K562 (cell line): Measurements from ENCODE around the gene UNC50. TPM values are rescaled to one million over a fixed set of nuclear protein-coding genes. Genes with fewer than 3 reads are reported as not detected.

Experiments used
- ATAC-seq: fragments of 200-7000 bp; cut with Tn5 transposase; 3 replicates; pipeline ENCODE4 v1.9.1; 2020; ENCODE audit warnings: moderate library complexity
- BruUV-seq: library from RNA; stranded (reverse); fragments of 400-500 nt; replicated peaks from 2 replicates; lab custom pipeline; 2021; lab: Mats Ljungman, UMichigan
- CTCF ChIA-PET: fragments of 300-600 bp; formaldehyde crosslinking; extraction: SDS; loops from one replicate; lab custom pipeline; 2021; ENCODE audit warnings: low intra/inter-chr PET ratio; lab: Yijun Ruan, JAX
- POLR2A ChIA-PET: fragments of 300-600, 350-650 bp; sonication (Branson Sonifier 250); formaldehyde crosslinking; extraction: SDS; loops from one replicate; lab custom pipeline; 2021; ENCODE audit warnings: antibody characterized with exemption, inconsistent platforms; lab: Yijun Ruan, JAX
- DNase-seq, 4 experiments: peaks; one replicate each; pipeline versions ENCODE4 v3.0.0 to v3.0.0-alpha.2; 2011 to 2018; ENCODE audit warnings: low spot score in 3 of 4, mixed read lengths in 3 of 4; ENCODE audit errors: extremely low read depth in 1 of 4
- FAIRE-seq: peaks from 2 replicates; lab custom pipeline; 2011; peaks lifted over from hg19 to GRCh38; lab: Jason Lieb, UNC
- H2AFZ ChIP-seq: 2 replicates; pipeline ENCODE4 v1.6.0; 2011; ENCODE audit warnings: low read depth, low read length, control low read depth, inconsistent platforms
- H3K27ac ChIP-seq: fragments of 200-600 bp; 3 replicates; pipeline ENCODE4 v1.8.0; 2011; ENCODE audit warnings: low read depth, mild to moderate bottlenecking, control low read depth, inconsistent platforms, low read length, moderate library complexity, mixed read lengths; ENCODE audit errors: extremely low read depth
- H3K27me3 ChIP-seq, 2 experiments: fragments of 300-600 bp in 1 of 2; 2 replicates in 1 of 2; 3 replicates in 1 of 2; pipeline versions ENCODE4 v1.6.0 to v1.8.0; 2011; ENCODE audit warnings: inconsistent platforms in 2 of 2, low read length in 2 of 2, mild to moderate bottlenecking in 1 of 2, mixed read lengths in 1 of 2, moderate library complexity in 1 of 2; ENCODE audit not compliant: control insufficient read depth in 2 of 2, insufficient read depth in 2 of 2
- H3K36me3 ChIP-seq: fragments of 300-600 bp; 3 replicates; pipeline ENCODE4 v1.8.0; 2011; ENCODE audit warnings: mild to moderate bottlenecking, low read length, inconsistent platforms; ENCODE audit not compliant: control insufficient read depth, insufficient read depth
- H3K4me1 ChIP-seq, 2 experiments: fragments of 200-600 bp in 1 of 2; replicated peaks in 1 of 2; 2 replicates in 1 of 2; 3 replicates in 1 of 2; pipeline versions ENCODE4 v1.5.1 to v1.8.0; 2011; ENCODE audit warnings: inconsistent platforms in 2 of 2, low read length in 2 of 2, mild to moderate bottlenecking in 1 of 2, mixed read lengths in 1 of 2, moderate library complexity in 1 of 2; ENCODE audit not compliant: control insufficient read depth in 2 of 2, insufficient read depth in 2 of 2
- H3K4me2 ChIP-seq: 2 replicates; pipeline ENCODE4 v1.6.1; 2011; ENCODE audit warnings: low read length, control low read depth, inconsistent platforms, mixed read lengths; ENCODE audit not compliant: insufficient read depth
- H3K4me3 ChIP-seq: fragments of 200-600 bp; sonication (generic), shearing (Covaris generic); 2 replicates; pipeline ENCODE4 v1.5.1; 2016; ENCODE audit warnings: control low read depth, inconsistent platforms
- H3K79me2 ChIP-seq: fragments of 200-600 bp; 3 replicates; pipeline ENCODE4 v1.8.0; 2011; ENCODE audit warnings: low read length, inconsistent platforms; ENCODE audit not compliant: control insufficient read depth, insufficient read depth
- H3K9ac ChIP-seq, 2 experiments: 2 replicates each; pipeline versions ENCODE4 v1.6.0 to v1.6.1; 2011; ENCODE audit warnings: low read depth in 2 of 2, low read length in 2 of 2, control low read depth in 1 of 2, inconsistent platforms in 1 of 2, mild to moderate bottlenecking in 1 of 2, mixed read lengths in 1 of 2; ENCODE audit not compliant: insufficient read depth in 1 of 2
- H3K9me1 ChIP-seq: one replicate; pipeline ENCODE4 v1.6.0; 2011; ENCODE audit warnings: inconsistent platforms, mild to moderate bottlenecking, low read length, moderate library complexity; ENCODE audit not compliant: control insufficient read depth, insufficient read depth
- H3K9me3 ChIP-seq: replicated peaks from 2 replicates; pipeline ENCODE4 v1.5.1; 2011; ENCODE audit warnings: low read depth, low read length, inconsistent platforms; ENCODE audit not compliant: control insufficient read depth, insufficient read depth
- H4K20me1 ChIP-seq: replicated peaks from 2 replicates; pipeline ENCODE4 v1.6.1; 2011; ENCODE audit warnings: low read length, inconsistent platforms, mixed read lengths; ENCODE audit not compliant: control insufficient read depth, insufficient read depth
- CBX1 ChIP-seq: sonication (generic); IDR thresholded peaks from 2 replicates; pipeline ENCODE4 v1.6.1; 2016; ENCODE audit warnings: antibody characterized with exemption, low read depth, mild to moderate bottlenecking
- CREB3 ChIP-seq: fragments of 450-650 bp; conservative IDR thresholded peaks from 2 replicates; pipeline ENCODE4 v1.6.1; 2016; ENCODE audit warnings: missing genetic modification characterization, low read depth, mild to moderate bottlenecking, missing compliant biosample characterization, moderate library complexity
- ETS2 ChIP-seq: IDR thresholded peaks from 2 replicates; pipeline ENCODE4 v1.6.1; 2016; ENCODE audit warnings: borderline replicate concordance, missing genetic modification characterization, mild to moderate bottlenecking, moderate library complexity, missing compliant biosample characterization; ENCODE audit not compliant: poor library complexity, severe bottlenecking
- FOXO4 ChIP-seq: fragments of 450-650 bp; formaldehyde crosslinking; IDR thresholded peaks from 2 replicates; pipeline ENCODE4 v1.4.0; 2020; ENCODE audit warnings: mild to moderate bottlenecking, moderate library complexity
- NCOA6 ChIP-seq: fragments of 450-650 bp; IDR thresholded peaks from 2 replicates; pipeline ENCODE4 v1.6.1; 2017; ENCODE audit warnings: mild to moderate bottlenecking
- NCOR1 ChIP-seq: fragments of 450-650 bp; IDR thresholded peaks from 2 replicates; pipeline ENCODE4 v1.6.1; 2016; ENCODE audit warnings: mild to moderate bottlenecking, moderate library complexity
- NELFE ChIP-seq: IDR thresholded peaks from 2 replicates; pipeline ENCODE4 v1.6.1; 2011; ENCODE audit warnings: mild to moderate bottlenecking; ENCODE audit not compliant: insufficient read depth, insufficient read length
- POLR3G ChIP-seq: IDR thresholded peaks from 2 replicates; pipeline ENCODE4 v1.6.1; 2011; ENCODE audit not compliant: insufficient read length, insufficient replicate concordance; ENCODE audit errors: extremely low read depth
- PTBP1 ChIP-seq: fragments of 200-400 bp; formaldehyde crosslinking; IDR thresholded peaks from 2 replicates; pipeline ENCODE4 v1.6.1; 2017; ENCODE audit warnings: low read depth, low read length
- SIX5 ChIP-seq, 2 experiments: IDR thresholded peaks; 2 replicates each; pipeline ENCODE4 v1.6.1; 2011; ENCODE audit warnings: low read length in 2 of 2, borderline replicate concordance in 1 of 2, low read depth in 1 of 2, mild to moderate bottlenecking in 1 of 2, moderate library complexity in 1 of 2; ENCODE audit not compliant: insufficient read depth in 1 of 2
- STAT6 ChIP-seq: sonication (generic); formaldehyde crosslinking; IDR thresholded peaks from 2 replicates; pipeline ENCODE4 v1.8.1; 2023; ENCODE audit warnings: mild to moderate bottlenecking, missing genetic modification reagents
- U2AF1 ChIP-seq: fragments of 200-400 bp; formaldehyde crosslinking; optimal IDR thresholded peaks from 2 replicates; pipeline ENCODE3; 2017; ENCODE audit warnings: mild to moderate bottlenecking, low read depth, low read length, moderate library complexity
- ZBTB2 ChIP-seq: fragments of 450-650 bp; IDR thresholded peaks from 2 replicates; pipeline ENCODE4 v1.6.1; 2016; ENCODE audit warnings: antibody characterized with exemption
- ZNF511 ChIP-seq: sonication (generic); formaldehyde crosslinking; IDR thresholded peaks from 2 replicates; pipeline ENCODE4 v1.8.0; 2022; ENCODE audit warnings: mild to moderate bottlenecking, missing genetic modification reagents
- WGBS: fragments of 100-300 bp; shearing (Covaris generic); methylation state at CpG from one replicate; pipeline ENCODE4 v1.1.6; 2016; ENCODE audit warnings: low coverage, mixed read lengths; ENCODE audit not compliant: insufficient coverage; ENCODE audit errors: missing lambda C conversion rate; 5-methylcytosine and 5-hydroxymethylcytosine counted together
- in situ Hi-C: fragments of 300-500 bp; cut with MboI; formaldehyde crosslinking; loops from 4 replicates; pipeline ENCODE4 v1.15.0; 2018; ENCODE audit warnings: inconsistent platforms, mixed read lengths
- intact Hi-C: fragments of 100-400 bp; cut with micrococcal nuclease; formaldehyde crosslinking; loops from 2 replicates; pipeline ENCODE4 v1.14.2; 2022
- polyA plus RNA-seq, 8 experiments: library from polyadenylated mRNA; depleted of rRNA in 4 of 8; stranded (reverse) in 5 of 8; unstranded in 3 of 8; fragments of >200 nt; fragmentation: Nextera tagmentation in 2 of 8; fragmentation: Illumina TruSeq in 1 of 8; extraction: Ambion mirVana in 2 of 8; extraction: Trizol in 1 of 8; gene quantifications; 2 replicates each; pipeline versions ENCODE4 v1.2.1 to v1.2.3, GENCODE V29; 2011 to 2014; ENCODE audit warnings: inconsistent platforms in 1 of 8, missing spikeins in 1 of 8
- total RNA-seq, 7 experiments: library from RNA; depleted of rRNA in 6 of 7; stranded (reverse); fragments of >200 nt in 6 of 7; fragmentation: Illumina TruSeq in 2 of 7; extraction: Trizol in 2 of 7; gene quantifications; 2 replicates each; pipeline versions ENCODE4 v1.2.1 to v1.2.3, GENCODE V29; 2011 to 2021; ENCODE audit warnings: low replicate concordance in 1 of 7

The UNC50 gene
- total and polyA plus RNA-seq, 9 of the 15 experiments (the other 6 are each of a cell fraction or from before 2014, with no cell fraction given), result 30.0 to 52.9 (median 35.9) TPM

GRCh38 chr2:98649992-98650375 is 41.6 kb downstream of the UNC50 start:
- ChIA-PET POLR2A (no interaction called here), CTCF (interaction anchor here (0.6 to 1.6 kb wide), 3 partner anchors 187 to 415 kb away, joined by 3 to 27 read pairs (median 3); no protein-coding TSS in a partner anchor)
- FAIRE-seq (no peak), ATAC-seq (no peak), DNase-seq (no peak)
- no peaks in the 10 kb centered on the region; a peak in 2 of 5 replicates for H3K27me3 ChIP-seq
- H4K20me1 ChIP-seq, result no peaks in the 10 kb centered on the region
- H3K9ac ChIP-seq, result no peak overlapping the region
- H3K27ac ChIP-seq, result no peak overlapping the region
- no TSS peak for BruUV-seq
- H3K4me1 ChIP-seq, result no peaks in the 10 kb centered on the region
- no peak overlapping the region for H3K4me3 ChIP-seq
- 0% methylated on average over 1 of the region's 1 CpG for WGBS
- H3K9me1 ChIP-seq, result no peaks in the 10 kb centered on the region
- no peaks in the 10 kb centered on the region for H3K79me2 ChIP-seq
- no peaks in the 10 kb centered on the region for H3K36me3 ChIP-seq
- in situ Hi-C loops (loop anchor here (5.0 kb wide), 1 partner anchor 177 kb away; no protein-coding TSS in a partner anchor), intact Hi-C loops (loop anchor here (1.0 to 2.0 kb wide), 2 partner anchors 187 to 417 kb away; no protein-coding TSS in a partner anchor)
- no peak overlapping the region for H3K4me2 ChIP-seq
- H2AFZ ChIP-seq, result no peak overlapping the region
- H3K9me3 ChIP-seq, result no peaks in the 10 kb centered on the region
- TF ChIP-seq POLR3G (no peak), PTBP1 (no peak), CREB3 (tag) (no peak), CBX1 (no peak), ETS2 (tag) (no peak), NELFE (no peak), U2AF1 (no peak), NCOA6 (no peak), NCOR1 (no peak), ZNF511 (CRISPR knock-in tag) (no peak), FOXO4 (CRISPR knock-in tag) (no peak), STAT6 (CRISPR knock-in tag) (no peak), ZBTB2 (no peak), SIX5 (IDR thresholded peaks at IDR 0.05; ENCODE audit: borderline replicate concordance in 1 of 2, insufficient read depth in 1 of 2, low read depth in 1 of 2, low read length in 2 of 2) (no peak)
